Activated CD8-positive, alpha-beta memory T cell treated with anti-CD3 and anti-CD28 coated beads, Interleukin-2, amount 50 U/mL, for 48 hours (primary cell): Measurements from ENCODE around the gene CAPN15.
"Not testable (repeated sequence)": the region's sequence is repeated elsewhere in the genome, so short reads cannot be mapped to it uniquely, and the experiment has no call there.

Experiments used
- DNase-seq: peaks from one replicate; pipeline ENCODE4 v3.0.0-alpha.2; 2020

CAPN15 gene

DNA sequence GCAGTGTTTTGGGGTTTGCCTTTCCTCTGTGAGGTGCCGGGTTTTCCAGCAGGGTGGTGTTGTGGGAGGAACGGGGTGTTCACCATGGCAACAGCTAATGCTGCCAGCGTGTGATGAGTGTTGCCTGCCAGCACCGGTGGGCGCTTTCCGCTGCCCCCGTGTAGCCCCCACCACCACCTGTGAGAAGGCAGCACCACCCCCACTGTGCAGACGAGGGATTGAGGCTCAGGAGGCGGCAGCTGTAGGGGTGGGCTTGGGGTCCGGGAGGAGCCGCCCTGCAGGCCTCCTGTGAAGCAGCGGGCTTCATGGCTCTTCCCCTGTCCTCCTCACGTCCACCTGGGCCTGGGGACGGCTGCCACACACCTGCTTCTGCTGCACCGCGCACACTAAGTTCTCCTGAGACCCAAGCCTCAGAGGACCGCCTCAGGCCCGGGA is 67.6 kb downstream of the CAPN15 start:
- DNase-seq = no peak

DNA sequence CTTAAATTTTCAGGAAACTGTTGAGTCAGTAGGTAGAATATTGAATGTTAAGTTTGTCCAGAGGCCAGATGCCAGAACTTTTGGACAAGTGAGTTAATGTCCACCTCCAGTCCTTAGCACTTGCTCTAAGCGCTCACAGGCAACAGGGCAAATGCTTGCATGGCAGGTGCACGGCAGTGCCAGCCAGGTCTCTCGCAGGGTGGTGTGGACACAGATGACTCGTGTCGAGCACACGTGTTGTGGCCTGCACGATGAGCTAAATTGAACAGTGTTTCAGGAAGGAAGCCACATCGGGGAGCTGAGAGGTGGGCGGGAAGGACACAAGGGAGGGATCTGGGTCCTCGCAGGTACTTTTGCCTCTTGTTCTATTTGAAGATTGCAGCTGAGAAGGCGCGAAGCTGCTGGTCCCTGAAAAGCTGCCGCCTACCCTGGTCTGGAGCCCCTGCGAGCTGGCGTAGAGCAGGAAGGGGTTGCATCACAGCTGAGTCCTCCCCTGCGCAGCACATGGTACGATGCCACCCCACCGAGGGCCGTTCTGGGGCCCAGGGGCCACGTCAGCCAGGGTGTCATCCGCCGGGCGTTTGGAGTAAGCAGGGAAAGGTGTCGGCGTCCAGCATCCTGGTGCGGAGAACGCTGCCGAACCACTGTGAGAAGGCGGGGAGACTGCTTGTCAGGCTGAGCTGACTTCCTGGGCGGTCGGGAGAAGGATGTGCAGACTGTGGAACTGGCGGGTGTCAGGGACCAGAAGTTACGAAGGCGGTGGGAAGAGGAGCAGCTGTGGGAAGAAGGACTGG is 68.6 kb downstream of the CAPN15 start:
- no peak for DNase-seq

DNA sequence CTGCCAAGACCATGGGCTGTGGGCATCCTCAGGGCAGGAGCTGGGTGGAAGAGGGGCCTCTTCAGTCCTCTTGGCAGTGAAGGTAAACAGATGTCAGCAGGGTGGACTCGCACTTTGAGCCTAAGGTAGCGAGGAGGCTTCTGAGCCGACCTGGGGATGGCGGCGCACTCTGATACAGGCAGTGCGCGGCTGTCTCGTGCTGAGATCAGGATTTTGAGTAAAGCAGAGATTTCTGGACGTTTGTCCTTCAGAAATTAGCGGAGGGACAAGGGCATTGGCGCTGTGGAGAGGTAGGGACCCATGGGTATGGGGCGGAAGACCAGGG is 69.2 kb downstream of the CAPN15 start:
- DNase-seq = no peak

DNA sequence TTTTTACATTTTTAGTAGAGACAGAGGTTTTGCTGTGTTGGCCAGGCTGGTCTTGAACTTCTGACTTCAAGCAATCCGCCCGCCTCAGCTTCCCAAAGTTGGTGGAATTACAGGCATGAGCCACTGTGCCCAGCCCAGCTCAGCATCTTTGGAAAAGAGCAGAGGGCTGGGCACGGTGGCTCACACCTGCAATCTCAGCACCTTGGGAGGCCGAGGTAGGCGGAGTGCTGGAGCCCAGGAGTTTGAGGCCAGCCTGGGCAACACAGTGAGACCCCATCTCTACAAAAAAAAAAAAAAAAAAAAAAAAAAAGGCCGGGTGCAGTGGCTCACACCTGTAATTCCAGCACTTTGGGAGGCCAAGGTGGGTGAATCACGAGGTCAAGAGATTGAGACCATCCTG is 70.1 kb downstream of the CAPN15 start:
- not testable (repeated sequence) for DNase-seq

DNA sequence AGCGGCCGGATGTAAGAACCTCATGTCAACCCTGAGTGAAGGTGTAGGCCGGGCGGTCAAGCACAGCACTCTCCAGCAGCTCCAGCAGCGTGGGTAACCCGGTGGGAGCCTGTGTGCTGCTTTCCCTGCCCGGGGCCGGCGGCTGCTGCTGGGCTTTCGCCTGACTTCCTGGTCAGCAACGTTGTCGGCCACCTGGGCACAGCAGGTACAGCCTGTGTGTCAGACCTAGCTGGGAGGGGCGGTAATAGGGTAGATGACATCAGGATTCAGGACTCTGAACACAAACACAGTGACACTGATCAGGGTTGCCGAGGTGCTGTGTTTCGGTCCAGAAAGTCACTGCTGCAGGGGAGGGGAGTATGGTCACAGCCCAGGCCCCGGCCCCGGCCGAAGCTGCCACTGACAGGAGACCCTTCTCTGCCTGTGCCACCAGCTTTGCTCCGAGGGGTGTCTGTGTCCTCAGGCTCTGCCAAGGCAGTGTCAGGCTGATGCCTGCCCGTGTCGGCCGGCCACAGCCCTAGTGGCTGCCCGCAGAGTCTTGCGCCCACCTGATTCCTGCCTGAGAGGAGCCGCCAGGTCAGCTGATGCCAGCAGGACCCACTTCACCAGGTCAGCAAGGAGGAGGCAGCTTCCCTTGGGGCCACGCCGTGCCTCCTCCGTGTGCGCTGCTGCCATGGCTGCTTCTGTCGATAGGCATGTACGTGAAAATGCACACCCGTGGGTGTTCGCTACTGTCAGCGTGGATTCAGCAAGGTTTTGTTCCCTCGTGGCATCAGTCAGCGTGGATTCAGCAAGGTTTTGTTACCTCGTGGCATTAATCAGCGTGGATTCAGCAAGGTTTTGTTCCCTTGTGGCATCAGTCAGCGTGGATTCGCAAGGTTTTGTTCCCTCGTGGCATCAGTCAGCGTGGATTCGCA is 71.6 kb downstream of the CAPN15 start:
- no peak for DNase-seq

DNA sequence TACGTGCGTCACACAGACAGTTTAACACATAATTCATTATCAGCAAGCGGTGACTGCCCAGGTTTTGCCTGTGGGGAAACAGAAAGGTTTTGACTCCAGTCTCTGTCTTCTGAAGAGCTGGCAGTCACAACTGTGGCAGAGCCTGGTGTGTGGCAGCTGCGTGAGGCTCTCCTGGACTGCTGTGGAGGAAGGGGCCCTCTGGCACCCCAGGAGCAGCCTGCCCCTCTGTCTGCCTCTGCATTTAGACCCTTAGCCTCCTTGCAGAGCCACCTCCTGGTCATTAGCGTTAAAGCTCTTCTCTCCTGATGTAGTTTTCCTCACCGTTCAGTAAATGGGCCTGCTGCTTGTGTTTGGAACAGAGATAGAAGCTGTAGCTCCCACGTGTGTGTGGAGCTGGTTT is 73.3 kb downstream of the CAPN15 start:
- DNase-seq = no peak

DNA sequence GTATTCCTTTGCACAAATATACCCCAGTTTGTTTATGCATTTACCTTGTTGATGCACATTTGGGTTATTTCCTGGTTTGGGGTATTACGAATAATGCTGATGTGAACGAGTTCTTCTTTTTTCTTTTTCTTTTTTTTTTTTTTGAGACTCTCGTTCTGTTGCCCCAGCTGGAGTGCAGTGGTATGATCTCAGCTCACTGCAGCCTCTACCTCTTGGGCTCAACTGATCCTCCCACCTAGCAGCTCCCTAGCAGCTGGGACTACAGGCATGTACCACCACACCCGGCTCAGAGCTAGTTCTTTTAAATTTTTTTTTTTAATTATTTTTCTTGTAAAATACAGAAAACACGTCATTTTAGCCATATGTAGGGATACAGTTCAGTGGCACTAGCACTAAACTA is 76.4 kb downstream of the CAPN15 start:
- DNase-seq = no peak
